H1 (cell line): ENCODE measurements around the gene SPPL3. TPM values are rescaled to one million over a fixed set of nuclear protein-coding genes. Genes with fewer than 3 reads are reported as not detected.

ENCODE experiments used
- BRCA1 ChIP-seq: IDR thresholded peaks from 2 replicates; pipeline ENCODE4 v1.6.1; 2012; ENCODE audit warnings: low read depth, low read length, improper control_type of control experiment
- CHD2 ChIP-seq: IDR thresholded peaks from 2 replicates; pipeline ENCODE4 v1.6.1; 2012; ENCODE audit warnings: low read length, improper control_type of control experiment
- CHD7 ChIP-seq: fragments of 300-600 bp; sonication (generic); IDR thresholded peaks from 2 replicates; pipeline ENCODE4 v1.7.1; 2012; ENCODE audit warnings: low read length, moderate library complexity, mild to moderate bottlenecking, inconsistent platforms; ENCODE audit not compliant: insufficient replicate concordance
- CTCF ChIP-seq, 3 experiments: IDR thresholded peaks; 1 replicate in 2 of 3; 2 replicates in 1 of 3; pipeline versions ENCODE4 v1.5.1 to v1.6.1; 2011; ENCODE audit warnings: low read length in 3 of 3, mild to moderate bottlenecking in 3 of 3, inconsistent platforms in 2 of 3, low read depth in 1 of 3, moderate library complexity in 1 of 3; ENCODE audit not compliant: insufficient read depth in 1 of 3; ENCODE audit errors: control extremely low read depth in 1 of 3
- E2F6 ChIP-seq: IDR thresholded peaks from 2 replicates; pipeline ENCODE4 v1.6.1; 2012; ENCODE audit warnings: inconsistent platforms
- GABPA ChIP-seq: IDR thresholded peaks from 2 replicates; pipeline ENCODE4 v1.6.1; 2011; ENCODE audit warnings: mild to moderate bottlenecking, low read length, moderate library complexity, borderline replicate concordance; ENCODE audit not compliant: insufficient read depth
- SRF ChIP-seq: IDR thresholded peaks from 2 replicates; pipeline ENCODE4 v1.6.1; 2011; ENCODE audit warnings: mild to moderate bottlenecking, low read depth, low read length, moderate library complexity
- polyA plus RNA-seq, 7 experiments: library from polyadenylated mRNA; depleted of rRNA in 3 of 7; stranded (reverse) in 5 of 7; unstranded in 2 of 7; fragments of >200 nt in 5 of 7; fragments of 200-250 nt in 2 of 7; gene quantifications; 1 replicate in 5 of 7; 2 replicates in 1 of 7; 4 replicates in 1 of 7; pipeline versions ENCODE4 v1.2.1 to v1.2.3, GENCODE V29; 2011 to 2013; ENCODE audit warnings: missing spikeins in 2 of 7, mixed read lengths in 2 of 7
- total RNA-seq: library from RNA; stranded (reverse); fragmentation: NEBNext Ultra II Directional; extraction: Animal tissue kit (Norgen Biotek cat#: 25700); gene quantifications from 2 replicates; pipeline ENCODE4 v1.2.1, GENCODE V29; 2021

The SPPL3 gene
- total and polyA plus RNA-seq, 2 of the 8 experiments (the other 6 are each of a cell fraction or from before 2014, with no cell fraction given): 27.3 to 48.4 TPM

- no peak for TF ChIP-seq CHD7
- TF ChIP-seq E2F6: no peak
- TF ChIP-seq CTCF (IDR thresholded peaks at IDR 0.05; ENCODE audit: control extremely low read depth in 1 of 3, insufficient read depth in 1 of 3, low read depth in 1 of 3, low read length in 3 of 3): no peak
- TF ChIP-seq BRCA1: no peak
- no peak for TF ChIP-seq CHD2
- TF ChIP-seq GABPA: no peak
- TF ChIP-seq SRF: no peak
These were observed 68.0 kb downstream of the SPPL3 start (continued) for GRCh38 chr12:120836114-120836684.
